Activated T-cell treated with anti-CD3 and anti-CD28 coated beads, Interleukin-2, amount 50 U/mL, for 72 hours (primary cell): Measurements from ENCODE around the gene MRPL52. TPM values are rescaled to one million over a fixed set of nuclear protein-coding genes. Genes with fewer than 3 reads are reported as not detected.
"Not testable (repeated sequence)": the region's sequence is repeated elsewhere in the genome, so short reads cannot be mapped to it uniquely, and the experiment has no call there.

Experiments used
- ATAC-seq, 2 donors: fragments of 150-1000 bp; cut with Tn5 transposase; replicated peaks in 1 of 2; 2 replicates each; pipeline ENCODE4 v1.10.0; 2021; ENCODE audit warnings: moderate library complexity in 2 of 2, mild to moderate bottlenecking in 1 of 2
- DNase-seq, 2 donors: peaks; one replicate each; pipeline ENCODE4 v3.0.0; 2021 to 2022; ENCODE audit warnings: mixed read lengths in 1 of 2
- H3K27ac Mint-ChIP-seq: one replicate; pipeline ENCODE4 v1.8.0; 2022; ENCODE audit warnings: mild to moderate bottlenecking, moderate library complexity, mixed read lengths
- H3K27me3 Mint-ChIP-seq: one replicate; pipeline ENCODE4 v1.8.0; 2022; ENCODE audit warnings: low read depth, mixed read lengths
- H3K36me3 Mint-ChIP-seq, 2 donors: one replicate each; pipeline ENCODE4 v1.8.0; 2022; ENCODE audit warnings: mixed read lengths in 2 of 2, mild to moderate bottlenecking in 1 of 2; ENCODE audit not compliant: insufficient read depth in 2 of 2
- H3K4me1 Mint-ChIP-seq: one replicate; pipeline ENCODE4 v1.8.0; 2022; ENCODE audit warnings: low read depth, mixed read lengths
- H3K4me3 Mint-ChIP-seq, 2 donors: one replicate each; pipeline ENCODE4 v1.8.0; 2022; ENCODE audit warnings: mild to moderate bottlenecking in 2 of 2, mixed read lengths in 2 of 2, moderate library complexity in 2 of 2
- H3K9me3 Mint-ChIP-seq, 2 donors: one replicate each; pipeline ENCODE4 v1.8.0; 2022; ENCODE audit warnings: mixed read lengths in 2 of 2
- total RNA-seq, 2 donors: library from RNA; stranded (reverse); gene quantifications; one replicate each; pipeline ENCODE4 v1.2.3, GENCODE V29; 2022

Gene MRPL52
- total RNA-seq, 2 donors from 2014 or later, result 76.9 to 80.4 TPM

GRCh38 chr14:22847661-22848341 is 18.1 kb downstream of the MRPL52 start:
- Mint-ChIP-seq H3K27me3 (peaks cover 13% of the 10 kb centered on the region), H3K4me1 (peaks cover 11% of the 10 kb centered on the region), H3K36me3 (no peaks in the 10 kb centered on the region), H3K9me3 (no peaks in the 10 kb centered on the region), H3K4me3 (no peak overlapping the region), H3K27ac (no peak overlapping the region)
- DNase-seq (no peak), ATAC-seq (no peak)

DNA sequence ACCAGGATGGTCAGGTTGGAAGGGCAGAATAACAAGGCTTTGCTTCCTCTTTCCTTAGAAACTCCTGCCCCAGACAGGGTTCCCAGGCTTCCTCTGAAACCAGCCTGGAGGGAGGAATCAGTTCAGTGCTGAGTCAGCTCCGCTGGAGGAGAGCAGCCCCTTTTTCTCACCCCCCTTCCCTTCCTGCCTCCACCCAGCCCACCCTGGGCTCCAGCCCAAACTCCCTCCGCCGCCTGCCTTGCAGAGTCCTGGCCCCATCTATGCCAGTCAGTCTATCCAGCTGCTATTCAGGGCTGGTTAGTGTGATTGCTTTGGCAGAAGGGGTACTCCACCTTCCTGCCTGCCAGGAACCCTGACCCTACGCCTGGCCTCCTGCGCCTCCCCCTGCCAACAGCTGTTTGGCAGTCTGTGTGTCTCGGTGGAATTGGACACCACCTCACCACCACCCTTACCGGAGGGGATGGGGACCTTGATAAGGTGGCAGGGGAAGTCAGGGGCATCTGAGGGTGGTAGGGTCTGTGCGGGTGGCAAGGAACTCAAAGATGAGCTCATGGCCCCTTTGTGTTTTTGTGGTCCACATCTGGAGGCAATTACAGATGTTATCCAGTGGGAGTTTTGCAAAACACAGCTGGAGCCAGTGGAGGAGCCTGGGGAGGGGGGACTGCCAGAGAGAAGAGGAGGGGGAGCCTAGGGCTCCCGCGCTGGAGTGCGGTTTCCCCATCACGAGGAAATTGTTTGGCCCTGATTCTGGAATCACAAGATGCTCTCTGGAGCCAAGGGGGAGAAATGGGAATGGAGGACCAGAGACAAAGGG is 18.9 kb downstream of the MRPL52 start:
- peaks cover 17% of the 10 kb centered on the region for H3K4me1 Mint-ChIP-seq
- DNase-seq (no peak), ATAC-seq (no peak)
- H3K36me3 Mint-ChIP-seq, result no peaks in the 10 kb centered on the region
- H3K4me3 Mint-ChIP-seq, result no peak overlapping the region
- peaks cover 13% of the 10 kb centered on the region for H3K27me3 Mint-ChIP-seq
- no peaks in the 10 kb centered on the region for H3K9me3 Mint-ChIP-seq
- H3K27ac Mint-ChIP-seq, result no peak overlapping the region

- H3K4me3 Mint-ChIP-seq, result no peak overlapping the region
- no peak for ATAC-seq
- H3K27ac Mint-ChIP-seq, result no peak overlapping the region
These were observed 19.6 kb downstream of the MRPL52 start for GRCh38 chr14:22849212-22849819.

DNA sequence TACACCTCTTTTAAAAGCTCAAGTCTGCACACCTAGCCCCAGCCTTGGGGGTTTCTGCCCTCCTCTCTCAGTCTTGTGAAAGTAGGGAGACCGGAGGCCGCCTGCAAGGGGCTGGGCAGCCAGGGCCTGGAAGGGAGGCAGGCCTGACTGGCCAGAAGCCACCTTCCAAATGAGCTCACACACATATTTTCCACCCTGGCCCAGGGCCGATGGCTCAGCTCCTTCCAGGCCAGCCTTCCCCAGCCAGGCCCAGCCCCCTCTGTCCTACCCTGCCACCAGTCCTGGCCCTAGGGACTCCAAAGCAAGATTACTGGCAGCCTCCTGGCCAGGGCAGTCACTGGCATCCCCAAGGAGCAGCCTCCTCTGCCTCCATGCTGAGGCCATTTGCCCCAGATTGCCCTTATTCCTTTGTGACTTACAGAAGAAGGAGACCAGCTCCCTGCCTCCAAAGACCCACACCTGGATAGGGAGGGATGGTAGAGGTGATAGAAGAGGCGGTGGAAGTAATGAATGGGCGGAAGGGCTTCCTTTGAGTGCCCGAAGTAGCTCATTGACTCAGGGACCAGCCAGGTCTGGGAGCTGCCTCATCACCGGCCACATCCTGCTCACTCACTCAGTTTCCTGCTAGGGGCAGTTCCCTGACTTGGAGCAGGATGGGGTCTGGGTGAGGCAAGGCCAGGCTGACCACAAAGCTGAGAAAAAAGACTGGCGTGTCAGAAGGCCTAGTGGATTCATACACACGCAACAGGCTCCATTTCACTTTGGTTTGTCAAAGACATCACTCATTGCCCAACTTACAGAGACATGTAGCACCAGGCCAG is 21.5 kb downstream of the MRPL52 start:
- Mint-ChIP-seq H3K9me3 (no peaks in the 10 kb centered on the region), H3K27ac (no peak overlapping the region), H3K4me1 (peaks cover 27% of the 10 kb centered on the region), H3K27me3 (peaks cover 18% of the 10 kb centered on the region), H3K4me3 (peak overlapping the region in 1 of 2 donors; percentile 3), H3K36me3 (peaks cover 0 to 2% of the 10 kb centered on the region in 2 donors)
- ATAC-seq, result peak; percentile 57 to 79
- DNase-seq, result peak; percentile 62 to 64

More at GRCh38 chr14:22849212-22849819, 19.6 kb downstream of the MRPL52 start:
- no peak for DNase-seq
- Mint-ChIP-seq H3K27me3 (peaks cover 13% of the 10 kb centered on the region), H3K4me1 (peaks cover 17% of the 10 kb centered on the region), H3K9me3 (no peaks in the 10 kb centered on the region), H3K36me3 (no peaks in the 10 kb centered on the region)

DNA sequence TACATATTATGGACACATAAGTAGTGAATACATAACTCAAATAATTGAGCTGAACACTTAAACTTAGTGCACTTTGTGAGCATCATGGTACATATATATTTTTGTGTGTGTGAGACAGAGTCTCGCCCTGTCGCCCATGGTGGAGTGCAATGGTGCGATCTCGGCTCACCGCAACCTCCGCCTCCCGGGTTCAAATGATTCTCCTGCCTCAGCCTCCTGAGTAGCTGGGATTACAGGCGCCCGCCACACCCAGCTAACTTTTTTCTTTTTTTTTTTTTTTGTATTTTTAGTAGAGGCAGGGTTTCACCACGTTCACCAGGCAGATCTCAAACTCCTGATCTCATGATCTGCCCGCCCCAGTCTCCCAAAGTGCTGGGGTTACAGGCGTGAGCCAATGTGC is 22.5 kb downstream of the MRPL52 start:
- H3K9me3 Mint-ChIP-seq, DNase-seq, H3K4me3 Mint-ChIP-seq, ATAC-seq, H3K36me3 Mint-ChIP-seq, H3K27ac Mint-ChIP-seq: not testable (repeated sequence)
- Mint-ChIP-seq H3K4me1 (peaks cover 27% of the 10 kb centered on the region), H3K27me3 (peaks cover 21% of the 10 kb centered on the region)

DNA sequence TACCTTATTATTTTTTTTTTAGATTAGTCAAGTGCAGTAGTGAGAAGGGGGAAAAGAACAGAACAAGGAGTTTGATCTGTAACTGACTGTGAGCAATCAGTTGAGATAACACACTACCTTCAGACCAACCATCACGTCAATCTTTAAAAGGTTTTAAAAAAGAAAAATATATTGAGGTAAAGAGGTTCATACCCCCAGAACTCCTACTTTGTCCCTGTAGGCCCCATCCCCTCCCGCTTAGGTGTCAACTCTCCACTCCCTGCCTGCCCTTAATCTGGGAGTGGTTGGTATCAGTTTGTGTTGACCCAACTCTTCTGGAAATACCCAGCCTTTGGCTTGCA is 22.9 kb downstream of the MRPL52 start:
- Mint-ChIP-seq H3K27me3 (peaks cover 20% of the 10 kb centered on the region), H3K4me1 (peaks cover 30% of the 10 kb centered on the region), H3K36me3 (peaks cover 2 to 4% of the 10 kb centered on the region in 2 donors), H3K9me3 (no peaks in the 10 kb centered on the region), H3K27ac (no peak overlapping the region), H3K4me3 (no peak overlapping the region)
- ATAC-seq (no peak), DNase-seq (no peak)

DNA sequence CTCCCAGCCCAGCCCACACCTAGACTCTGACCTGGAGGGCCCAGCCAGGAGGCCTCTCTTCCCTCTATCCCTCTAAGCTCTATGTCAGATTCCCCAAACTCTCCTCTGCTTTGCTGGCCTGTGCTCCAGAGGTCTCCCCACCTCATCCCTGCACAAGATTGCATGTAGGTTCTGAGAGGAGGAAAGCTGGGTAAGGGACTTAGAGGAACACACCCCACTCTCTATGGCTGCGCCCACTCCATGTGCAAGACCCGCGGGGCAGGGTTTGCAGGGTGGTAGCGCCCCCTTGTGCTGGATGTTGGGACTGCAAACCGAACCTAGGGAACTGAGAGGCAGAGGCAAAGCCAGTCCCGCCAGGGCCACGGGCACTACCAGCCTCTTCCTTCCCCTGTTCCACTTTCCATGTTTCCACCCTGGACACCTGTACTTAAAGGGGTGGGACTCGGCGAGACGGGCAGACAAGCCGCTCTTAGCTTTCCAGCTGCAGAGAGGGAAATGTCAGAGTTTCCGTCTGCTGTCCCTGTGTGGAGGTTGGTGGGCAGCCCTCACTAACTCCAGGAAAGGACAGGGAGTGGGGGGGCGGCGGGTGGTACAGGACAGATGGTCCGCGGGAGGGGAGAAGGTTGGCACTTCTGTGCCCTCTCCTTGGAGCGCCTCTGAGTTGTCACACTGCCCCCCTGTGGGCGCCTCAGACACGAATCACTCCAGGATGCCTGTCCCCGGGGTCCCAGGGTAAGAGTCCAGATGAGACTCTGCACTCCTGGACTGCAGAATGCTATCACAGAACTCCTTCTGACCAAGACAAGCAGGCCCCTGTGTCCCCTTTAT is 23.5 kb downstream of the MRPL52 start:
- Mint-ChIP-seq H3K36me3 (peaks cover 2 to 4% of the 10 kb centered on the region in 2 donors), H3K4me3 (peak overlapping the region; percentile 84 to 85), H3K27me3 (peaks cover 16% of the 10 kb centered on the region), H3K9me3 (no peaks in the 10 kb centered on the region), H3K27ac (peak overlapping the region; percentile 61), H3K4me1 (peaks cover 35% of the 10 kb centered on the region)
- ATAC-seq (peak; percentile 79 to 83), DNase-seq (peak; percentile 89 to 96)

GRCh38 chr14:22854296-22854695 is 24.6 kb downstream of the MRPL52 start:
- H3K4me3 Mint-ChIP-seq, H3K27ac Mint-ChIP-seq, H3K36me3 Mint-ChIP-seq, ATAC-seq, H3K9me3 Mint-ChIP-seq, DNase-seq, H3K27me3 Mint-ChIP-seq: not testable (repeated sequence)
- H3K4me1 Mint-ChIP-seq, result peaks cover 46% of the 10 kb centered on the region

- peak overlapping the region in 1 of 2 donors; percentile 17 for H3K4me3 Mint-ChIP-seq
- H3K36me3 Mint-ChIP-seq, result peaks cover 2 to 4% of the 10 kb centered on the region in 2 donors
- no peak overlapping the region for H3K27ac Mint-ChIP-seq
- DNase-seq, result peak in 1 of 2 donors; percentile 43
- peaks cover 46% of the 10 kb centered on the region for H3K4me1 Mint-ChIP-seq
- ATAC-seq, result peak in 1 of 2 donors; percentile 44
- no peaks in the 10 kb centered on the region for H3K9me3 Mint-ChIP-seq
- peaks cover 9% of the 10 kb centered on the region for H3K27me3 Mint-ChIP-seq
These were observed 25.5 kb downstream of the MRPL52 start for GRCh38 chr14:22854963-22855724.

GRCh38 chr14:22856428-22856827 is 26.7 kb downstream of the MRPL52 start:
- Mint-ChIP-seq H3K27ac (no peak overlapping the region), H3K27me3 (peaks cover 17% of the 10 kb centered on the region), H3K4me3 (no peak overlapping the region), H3K36me3 (peaks cover 2 to 4% of the 10 kb centered on the region in 2 donors), H3K4me1 (peaks cover 41% of the 10 kb centered on the region), H3K9me3 (no peaks in the 10 kb centered on the region)
- DNase-seq (no peak), ATAC-seq (no peak)

DNA sequence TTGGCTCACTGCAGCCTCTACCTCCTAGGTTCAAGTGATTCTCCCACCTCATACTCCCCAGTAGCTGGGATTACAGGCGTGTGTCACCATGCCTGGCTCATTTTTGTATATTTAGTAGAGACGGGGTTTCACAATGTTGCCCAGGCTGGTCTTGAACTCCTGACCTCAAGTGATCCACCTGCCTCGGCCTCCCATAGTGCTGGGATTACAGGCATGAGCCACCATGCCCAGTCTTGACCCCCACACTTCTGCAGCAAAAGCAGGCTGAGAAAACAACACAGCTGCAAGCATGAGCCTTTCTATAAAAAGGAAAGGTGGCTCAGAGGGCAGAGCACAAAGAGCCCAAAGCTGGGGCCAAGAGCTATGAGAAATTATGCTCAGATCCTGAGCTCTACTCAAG is 30.7 kb downstream of the MRPL52 start:
- not testable (repeated sequence) for ATAC-seq, H3K27ac Mint-ChIP-seq, H3K9me3 Mint-ChIP-seq, H3K4me3 Mint-ChIP-seq, DNase-seq, H3K36me3 Mint-ChIP-seq
- Mint-ChIP-seq H3K27me3 (peaks cover 30% of the 10 kb centered on the region), H3K4me1 (peaks cover 21% of the 10 kb centered on the region)
